Stimulated activated CD4-positive, alpha-beta T cell treated with anti-CD3 and anti-CD28 coated beads, Interleukin-4, amount 100 ng/mL, for 48 hours (primary cell): ENCODE measurements around the gene PARP11.

Source experiments
- DNase-seq, 2 donors: peaks; one replicate each; pipeline ENCODE4 v3.0.0-alpha.2; 2020; ENCODE audit warnings: low read depth in 2 of 2

The PARP11 gene

GRCh38 chr12:3872800-3873636 is at the start of gene PARP11:
TSS of gene PARP11 (minus strand) at chr12:3873399. CDS start at chr12:3873229, 170 bp downstream.
- peak; percentile 98 for DNase-seq

GRCh38 chr12:3922033-3922432 is 48.8 kb upstream of the PARP11 start:
- DNase-seq: no peak

- no peak for DNase-seq
Observed at GRCh38 chr12:3921526-3921925, 48.3 kb upstream of the PARP11 start.

GRCh38 chr12:3921151-3921471 is 47.9 kb upstream of the PARP11 start:
- no peak for DNase-seq

GRCh38 chr12:3920351-3921150 is 47.4 kb upstream of the PARP11 start:
- no peak for DNase-seq

- peak in 1 of 2 donors; percentile 14 for DNase-seq
Observed at GRCh38 chr12:3913278-3913677, 40.1 kb upstream of the PARP11 start.

GRCh38 chr12:3912863-3913262 is 39.7 kb upstream of the PARP11 start:
- DNase-seq: no peak

GRCh38 chr12:3911409-3911808 is 38.2 kb upstream of the PARP11 start:
- no peak for DNase-seq

- no peak for DNase-seq
Observed at GRCh38 chr12:3905664-3906063, 32.5 kb upstream of the PARP11 start.

GRCh38 chr12:3904999-3905398 is 31.8 kb upstream of the PARP11 start:
- no peak for DNase-seq

- no peak for DNase-seq
Observed at GRCh38 chr12:3902921-3903320, 29.7 kb upstream of the PARP11 start.

- no peak for DNase-seq
Observed at GRCh38 chr12:3901116-3901515, 27.9 kb upstream of the PARP11 start.

- DNase-seq: no peak
Observed at GRCh38 chr12:3898756-3899155, 25.6 kb upstream of the PARP11 start.

- no peak for DNase-seq
Observed at GRCh38 chr12:3897371-3897971, 24.3 kb upstream of the PARP11 start.

GRCh38 chr12:3896801-3897351 is 23.7 kb upstream of the PARP11 start:
- no peak for DNase-seq

- no peak for DNase-seq
Observed at GRCh38 chr12:3896356-3896755, 23.2 kb upstream of the PARP11 start.

- no peak for DNase-seq
Observed at GRCh38 chr12:3892631-3893030, 19.4 kb upstream of the PARP11 start.

- no peak for DNase-seq
Observed at GRCh38 chr12:3891201-3891600, 18.0 kb upstream of the PARP11 start.

- no peak for DNase-seq
Observed at GRCh38 chr12:3888659-3889058, 15.5 kb upstream of the PARP11 start.

- DNase-seq: peak in 1 of 2 donors; percentile 14
Observed at GRCh38 chr12:3885277-3886094, 12.3 kb upstream of the PARP11 start.

- no peak for DNase-seq
Observed at GRCh38 chr12:3884671-3885070, 11.5 kb upstream of the PARP11 start.
